DND-41 (cell line): ENCODE results near the gene KRT71.

Experiments used
- ATAC-seq: fragments of 200-7000 bp; cut with Tn5 transposase; 3 replicates; pipeline ENCODE4 v1.9.1; 2021; ENCODE audit warnings: low read depth; ENCODE audit not compliant: insufficient read depth
- DNase-seq: peaks from one replicate; pipeline ENCODE4 v3.0.0-alpha.2; 2020
- H2AFZ ChIP-seq: 2 replicates; pipeline ENCODE4 v1.6.0; 2012; ENCODE audit warnings: low read depth, low read length
- H3K27ac ChIP-seq: 2 replicates; pipeline ENCODE4 v1.5.1; 2012; ENCODE audit warnings: low read length, inconsistent platforms
- H3K27me3 ChIP-seq: fragments of 200-600 bp; sonication (generic); 2 replicates; pipeline ENCODE4 v1.6.0; 2012; ENCODE audit warnings: low read length, mild to moderate bottlenecking, inconsistent platforms; ENCODE audit not compliant: insufficient read depth, poor library complexity
- H3K36me3 ChIP-seq: 2 replicates; pipeline ENCODE4 v1.5.1; 2012; ENCODE audit warnings: low read length, inconsistent platforms; ENCODE audit not compliant: insufficient read depth
- H3K4me1 ChIP-seq: 2 replicates; pipeline ENCODE4 v1.5.1; 2012; ENCODE audit warnings: mild to moderate bottlenecking, low read length; ENCODE audit not compliant: insufficient read depth
- H3K4me2 ChIP-seq: 2 replicates; pipeline ENCODE4 v1.6.0; 2012; ENCODE audit warnings: mild to moderate bottlenecking, moderate library complexity, low read length, inconsistent platforms; ENCODE audit not compliant: insufficient read depth
- H3K4me3 ChIP-seq, 2 experiments: fragments of 200-600 bp in 1 of 2; shearing (Covaris generic) in 1 of 2; 2 replicates each; pipeline ENCODE4 v1.5.1; 2012 to 2016; ENCODE audit warnings: inconsistent platforms in 2 of 2, low read length in 2 of 2, mild to moderate bottlenecking in 2 of 2, low read depth in 1 of 2, moderate library complexity in 1 of 2
- H3K79me2 ChIP-seq: 2 replicates; pipeline ENCODE4 v1.6.0; 2012; ENCODE audit warnings: low read length, inconsistent platforms; ENCODE audit not compliant: insufficient read depth
- H3K9ac ChIP-seq: 2 replicates; pipeline ENCODE4 v1.6.0; 2012; ENCODE audit warnings: low read depth, mild to moderate bottlenecking, inconsistent platforms, low read length, moderate library complexity
- H3K9me3 ChIP-seq: 2 replicates; pipeline ENCODE4 v1.5.1; 2012; ENCODE audit warnings: low read length, moderate library complexity, mild to moderate bottlenecking, inconsistent platforms; ENCODE audit not compliant: insufficient read depth, severe bottlenecking
- H4K20me1 ChIP-seq: 2 replicates; pipeline ENCODE4 v1.6.0; 2012; ENCODE audit warnings: low read length; ENCODE audit not compliant: insufficient read depth
- CTCF ChIP-seq: IDR thresholded peaks from 2 replicates; pipeline ENCODE4 v1.5.1; 2012; ENCODE audit warnings: borderline replicate concordance, low read length, moderate library complexity, mild to moderate bottlenecking; ENCODE audit not compliant: poor library complexity, severe bottlenecking; ENCODE audit errors: extremely low read depth
- EZH2 ChIP-seq: IDR thresholded peaks from 3 replicates; pipeline ENCODE4 v1.6.1; 2012; ENCODE audit warnings: borderline replicate concordance, low read depth, mild to moderate bottlenecking, moderate library complexity, low read length, inconsistent platforms; ENCODE audit not compliant: severe bottlenecking

The KRT71 gene

DNA sequence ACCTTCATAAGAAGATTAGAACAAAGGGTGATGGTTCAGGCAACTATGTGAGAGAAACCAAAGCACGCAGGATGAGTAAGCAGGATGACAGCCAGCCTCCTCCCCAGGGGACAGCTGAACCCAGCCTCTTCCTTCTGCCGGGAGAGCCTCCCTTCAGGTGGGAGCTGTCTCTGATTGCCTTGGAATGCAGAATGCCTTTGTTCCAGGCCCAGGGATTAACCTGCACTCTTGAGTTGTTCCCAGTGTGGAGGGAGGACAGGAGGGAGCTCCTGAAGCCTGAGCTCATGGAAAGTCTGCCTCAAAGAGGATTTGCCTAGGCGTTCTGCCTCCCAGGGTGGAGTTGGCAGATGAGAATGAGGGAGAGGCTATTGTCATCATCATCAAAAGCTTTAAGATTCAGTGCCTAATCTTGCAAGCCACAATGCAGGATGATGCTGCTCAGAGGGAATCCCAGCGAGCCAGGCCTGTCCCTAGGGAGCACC, 56.3 kb downstream of the KRT71 start:
- Histone ChIP-seq H3K9ac (no peak overlapping the region), H3K9me3 (no peaks in the 10 kb centered on the region), H3K4me3 (no peak overlapping the region), H3K36me3 (no peaks in the 10 kb centered on the region), H3K27ac (no peak overlapping the region), H3K79me2 (no peaks in the 10 kb centered on the region), H4K20me1 (no peaks in the 10 kb centered on the region), H3K27me3 (peaks cover 21% of the 10 kb centered on the region), H3K4me2 (no peak overlapping the region), H2AFZ (no peak overlapping the region), H3K4me1 (no peaks in the 10 kb centered on the region)
- no peak for DNase-seq
- ATAC-seq, result no peak
- TF ChIP-seq EZH2, result no peak
- TF ChIP-seq CTCF, result no peak

DNA sequence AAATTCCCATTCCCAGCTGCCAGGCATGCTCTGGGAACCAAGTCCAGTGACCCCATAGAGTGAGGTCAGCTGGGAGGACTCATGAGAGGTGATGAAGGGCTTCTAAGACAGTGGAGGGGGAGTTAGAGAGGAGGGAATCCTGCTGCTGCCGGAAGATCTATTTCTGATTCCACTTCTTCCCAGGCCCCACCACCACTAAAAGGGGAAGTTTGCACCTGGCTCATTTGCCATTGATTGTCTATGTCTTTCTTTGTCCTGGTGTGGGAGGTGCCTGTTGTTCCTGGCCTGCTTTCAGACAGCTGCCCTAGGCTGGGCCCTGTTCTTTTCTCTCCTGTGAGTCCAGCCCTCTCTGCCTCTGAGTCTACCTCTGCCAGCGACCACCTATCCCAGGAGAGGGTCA, 56.9 kb downstream of the KRT71 start:
- ATAC-seq (no peak), DNase-seq (no peak)
- Histone ChIP-seq H3K4me3 (no peak overlapping the region), H3K36me3 (no peaks in the 10 kb centered on the region), H3K9me3 (no peaks in the 10 kb centered on the region), H4K20me1 (no peaks in the 10 kb centered on the region), H3K27me3 (peaks cover 23% of the 10 kb centered on the region), H3K9ac (no peak overlapping the region), H2AFZ (no peak overlapping the region), H3K27ac (no peak overlapping the region), H3K79me2 (no peaks in the 10 kb centered on the region), H3K4me2 (no peak overlapping the region), H3K4me1 (no peaks in the 10 kb centered on the region)
- TF ChIP-seq EZH2 (no peak), CTCF (no peak)

GRCh38 chr12:52495389-52495788, 57.6 kb downstream of the KRT71 start:
- Histone ChIP-seq H2AFZ (no peak overlapping the region), H3K27me3 (peaks cover 23% of the 10 kb centered on the region), H3K4me1 (no peaks in the 10 kb centered on the region), H3K4me3 (no peak overlapping the region), H3K27ac (no peak overlapping the region), H3K4me2 (no peak overlapping the region), H4K20me1 (no peaks in the 10 kb centered on the region), H3K79me2 (no peaks in the 10 kb centered on the region), H3K9ac (no peak overlapping the region), H3K9me3 (no peaks in the 10 kb centered on the region), H3K36me3 (no peaks in the 10 kb centered on the region)
- ATAC-seq (no peak), DNase-seq (no peak)
- TF ChIP-seq EZH2, result no peak
- TF ChIP-seq CTCF, result no peak

GRCh38 chr12:52494518-52494917, 58.4 kb downstream of the KRT71 start:
- Histone ChIP-seq H3K4me3 (no peak overlapping the region), H3K9me3 (no peaks in the 10 kb centered on the region), H3K4me1 (no peaks in the 10 kb centered on the region), H4K20me1 (no peaks in the 10 kb centered on the region), H3K79me2 (no peaks in the 10 kb centered on the region), H3K27ac (no peak overlapping the region), H3K36me3 (no peaks in the 10 kb centered on the region), H2AFZ (no peak overlapping the region), H3K4me2 (no peak overlapping the region), H3K9ac (no peak overlapping the region), H3K27me3 (peaks cover 23% of the 10 kb centered on the region)
- DNase-seq (no peak), ATAC-seq (no peak)
- TF ChIP-seq CTCF, result no peak
- no peak for TF ChIP-seq EZH2
